NK-92 (cell line): ENCODE data around the gene RASL12.
"Not testable (repeated sequence)": the region's sequence is repeated elsewhere in the genome, so short reads cannot be mapped to it uniquely, and the experiment has no call there.

Experiments used
- DNase-seq: peaks from one replicate; lab custom pipeline; 2025; ENCODE audit not compliant: unreplicated experiment; lab: John Stamatoyannopoulos, UW

RASL12 gene

DNA sequence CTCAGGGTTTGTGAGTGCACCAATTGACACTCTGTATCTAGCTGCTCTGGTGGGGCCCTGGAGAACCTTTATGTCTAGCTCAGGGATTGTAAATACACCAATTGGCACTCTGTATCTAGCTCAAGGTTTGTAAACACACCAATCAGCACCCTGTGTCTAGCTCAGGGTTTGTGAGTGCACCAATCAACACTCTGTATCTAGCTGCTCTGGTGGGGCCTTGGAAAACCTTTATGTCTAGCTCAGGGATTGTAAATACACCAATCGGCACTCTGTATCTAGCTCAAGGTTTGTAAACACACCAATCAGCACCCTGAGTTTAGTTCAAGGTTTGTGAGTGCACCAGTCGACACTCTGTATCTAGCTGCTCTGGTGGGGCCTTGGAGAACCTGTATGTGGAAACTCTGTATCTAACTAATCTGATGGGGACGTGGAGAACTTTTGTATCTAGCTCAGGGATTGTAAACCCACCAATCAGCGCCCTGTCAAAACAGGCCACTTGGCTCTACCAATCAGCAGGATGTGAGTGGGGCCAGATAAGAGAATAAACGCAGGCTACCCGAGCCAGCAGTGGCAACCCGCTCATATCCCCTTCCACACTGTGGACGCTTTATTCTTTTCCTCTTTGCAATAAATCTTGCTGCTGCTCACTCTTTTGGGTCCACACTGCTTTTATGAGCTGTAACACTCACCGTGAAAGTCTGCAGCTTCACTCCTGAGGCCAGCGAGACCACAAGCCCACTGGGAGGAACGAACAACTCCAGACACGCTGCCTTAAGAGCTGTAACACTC lies 8.0 kb upstream of the RASL12 start:
- DNase-seq: not testable (repeated sequence)

DNA sequence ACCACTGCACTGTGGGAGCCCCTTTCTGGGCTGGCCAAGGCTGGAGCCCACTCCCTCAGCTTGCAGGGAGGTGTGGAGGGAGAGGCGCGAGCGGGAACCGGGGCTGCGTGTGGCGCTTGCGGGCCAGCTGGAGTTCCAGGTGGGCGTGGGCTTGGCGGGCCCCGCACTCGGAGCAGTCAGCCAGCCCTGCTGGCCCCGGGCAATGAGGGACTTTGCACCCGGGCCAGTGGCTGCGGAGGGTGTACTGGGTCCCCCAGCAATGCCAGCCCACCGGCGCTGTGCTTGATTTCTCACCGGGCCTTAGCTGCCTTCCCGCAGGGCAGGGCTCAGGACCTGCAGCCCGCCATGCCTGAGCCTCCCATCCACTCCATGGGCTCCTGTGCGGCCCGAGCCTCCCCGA lies 7.2 kb upstream of the RASL12 start:
- DNase-seq: not testable (repeated sequence)

DNA sequence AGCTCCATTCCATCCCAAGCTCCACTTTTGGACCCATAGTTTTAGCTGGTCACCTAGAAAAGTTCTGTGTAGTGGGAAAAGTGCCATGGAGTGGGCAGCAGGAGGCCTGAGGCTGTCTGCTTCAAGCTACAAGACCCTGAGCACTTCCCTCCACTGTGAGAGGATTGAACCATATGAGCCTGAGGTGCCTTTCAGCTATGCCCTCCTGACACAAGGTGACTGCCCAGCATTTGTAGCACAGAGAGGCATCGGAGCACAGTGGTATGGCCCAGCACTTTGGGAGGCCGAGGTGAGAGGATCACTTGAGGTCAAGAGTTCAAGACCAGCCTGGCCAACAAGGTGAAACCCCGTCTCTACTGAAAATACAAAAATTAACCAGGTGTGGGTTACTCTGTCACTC lies 4.8 kb upstream of the RASL12 start:
- DNase-seq: no peak

DNA sequence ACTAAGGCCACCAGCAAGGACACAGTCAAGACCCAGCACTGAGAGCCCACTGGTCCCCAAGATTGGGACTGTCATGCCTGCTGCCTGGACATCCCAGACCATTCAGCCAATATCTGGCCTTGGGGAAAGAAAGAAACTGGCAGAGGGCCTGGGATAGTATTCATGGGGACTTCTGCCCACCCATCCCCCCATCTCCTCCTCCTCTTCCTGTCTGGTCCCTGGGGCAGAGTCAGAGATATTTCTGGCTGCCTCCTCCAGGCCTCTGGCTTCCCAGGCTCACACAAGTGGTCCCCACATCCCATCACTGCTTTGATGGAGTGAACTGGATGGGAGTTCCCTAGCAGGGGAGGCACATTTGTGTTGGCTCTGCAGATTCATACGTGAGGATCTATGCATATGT lies 4.2 kb upstream of the RASL12 start:
- no peak for DNase-seq

DNA sequence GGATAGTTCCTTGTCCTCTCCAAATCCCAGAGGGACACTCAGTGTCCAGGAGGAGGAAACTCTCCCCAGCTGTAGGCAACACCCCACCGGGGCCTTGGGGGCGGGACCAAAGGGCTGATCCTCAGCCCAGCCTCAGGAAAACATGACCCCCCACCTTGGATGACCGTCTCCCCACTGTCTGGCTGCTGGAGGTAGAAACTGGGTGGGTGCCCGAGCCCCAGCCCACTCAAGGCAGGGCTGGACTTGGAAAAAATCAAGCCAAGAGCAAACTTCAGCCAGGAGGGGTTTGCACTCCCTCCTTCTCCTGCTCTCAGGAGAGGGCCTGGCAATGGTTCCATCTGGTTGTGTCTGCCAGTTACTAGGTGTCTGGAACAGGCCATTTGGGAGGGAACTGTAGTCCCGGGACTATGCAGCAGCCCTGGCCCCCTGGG lies 3.6 kb upstream of the RASL12 start:
- no peak for DNase-seq

DNA sequence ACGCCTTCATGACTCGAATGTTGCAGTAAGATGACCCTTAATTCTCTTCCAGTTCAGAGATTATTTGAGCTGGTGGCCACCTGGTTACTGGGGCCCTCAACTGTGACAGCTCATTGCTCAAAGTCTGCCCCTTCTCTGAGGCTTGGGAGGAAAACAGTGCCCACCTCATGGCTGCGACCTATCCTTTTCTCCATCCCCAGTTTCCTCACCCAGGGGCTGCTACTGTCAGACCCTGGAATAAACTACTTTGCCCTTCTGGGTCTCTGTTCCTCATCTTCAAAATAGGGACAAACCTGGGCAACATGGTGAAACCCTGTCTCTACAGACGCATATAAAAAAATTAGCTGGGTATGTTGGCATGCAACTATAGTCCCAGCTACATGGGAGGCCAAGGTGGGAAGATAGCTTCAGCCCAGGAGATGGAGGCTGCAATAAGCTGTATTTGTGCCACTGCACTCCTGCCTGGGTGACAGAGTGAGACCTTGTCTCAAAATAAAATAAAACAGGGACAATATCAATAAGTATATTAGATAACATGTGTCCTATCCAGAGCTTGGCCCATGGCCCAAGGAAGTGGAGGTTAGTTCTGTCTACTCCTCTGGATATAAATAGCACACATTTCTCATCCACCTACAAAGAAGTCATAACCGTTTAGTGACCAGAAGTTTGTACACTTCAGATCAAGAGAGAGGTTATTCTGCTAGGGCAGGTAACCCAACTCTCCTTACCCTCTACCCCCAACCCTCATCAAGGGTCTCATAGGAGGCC lies 2.2 kb upstream of the RASL12 start:
- no peak for DNase-seq

DNA sequence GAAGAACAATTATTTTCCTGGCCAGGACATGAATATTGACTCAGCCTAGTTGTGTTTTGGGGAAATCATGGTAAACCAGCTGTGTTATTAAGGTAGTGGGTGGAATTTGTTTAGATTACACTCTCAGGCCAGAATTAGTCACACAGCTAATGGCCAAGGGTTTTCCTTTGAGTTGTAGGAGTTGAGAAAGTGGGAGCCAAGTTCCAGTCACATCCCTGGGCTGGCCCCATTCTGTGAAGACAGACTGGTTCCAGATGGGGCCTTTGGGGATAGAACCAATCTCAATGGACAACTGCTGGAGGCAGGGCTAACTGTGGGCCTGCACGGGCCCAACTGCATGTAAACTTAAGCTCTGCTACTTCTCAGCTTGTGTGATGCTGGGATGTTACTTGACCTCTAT lies 1.4 kb upstream of the RASL12 start:
- no peak for DNase-seq

DNA sequence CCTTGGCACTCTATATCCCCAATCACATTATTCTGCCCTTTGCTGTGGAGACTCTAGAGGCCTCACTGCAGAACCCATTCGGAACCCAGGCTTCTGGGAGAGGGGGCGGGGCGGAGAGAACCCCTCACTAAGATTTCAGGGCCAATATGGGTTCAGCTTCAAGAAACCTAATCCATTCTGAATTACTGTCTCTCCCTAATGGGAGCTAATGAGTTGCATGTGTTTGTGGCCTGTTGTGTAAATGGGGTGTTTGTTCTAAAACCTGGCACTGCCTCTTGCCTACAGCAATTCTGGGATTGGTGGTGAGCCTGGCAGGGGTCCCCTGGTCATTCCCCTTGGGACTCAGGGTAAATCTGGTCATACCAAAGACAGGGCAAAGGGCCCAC lies 605 bp upstream of the RASL12 start:
- DNase-seq: no peak

DNA sequence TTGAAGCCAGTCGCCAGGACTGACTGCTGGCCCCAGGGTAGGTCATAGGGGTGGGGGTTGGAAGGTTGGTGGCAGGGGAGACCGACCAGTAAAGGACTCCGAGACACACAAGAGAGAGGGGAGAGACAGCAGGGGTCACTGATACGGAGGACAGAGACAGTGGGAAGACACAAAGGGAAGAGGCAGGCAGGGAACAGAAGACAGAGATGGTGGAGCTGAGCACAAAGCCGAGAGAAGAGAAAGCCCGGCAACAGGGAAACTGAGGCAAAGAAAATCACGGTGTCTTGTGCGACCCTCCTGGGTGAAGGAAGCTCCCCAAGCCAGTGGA lies 510 bp downstream of the RASL12 start:
- no peak for DNase-seq

DNA sequence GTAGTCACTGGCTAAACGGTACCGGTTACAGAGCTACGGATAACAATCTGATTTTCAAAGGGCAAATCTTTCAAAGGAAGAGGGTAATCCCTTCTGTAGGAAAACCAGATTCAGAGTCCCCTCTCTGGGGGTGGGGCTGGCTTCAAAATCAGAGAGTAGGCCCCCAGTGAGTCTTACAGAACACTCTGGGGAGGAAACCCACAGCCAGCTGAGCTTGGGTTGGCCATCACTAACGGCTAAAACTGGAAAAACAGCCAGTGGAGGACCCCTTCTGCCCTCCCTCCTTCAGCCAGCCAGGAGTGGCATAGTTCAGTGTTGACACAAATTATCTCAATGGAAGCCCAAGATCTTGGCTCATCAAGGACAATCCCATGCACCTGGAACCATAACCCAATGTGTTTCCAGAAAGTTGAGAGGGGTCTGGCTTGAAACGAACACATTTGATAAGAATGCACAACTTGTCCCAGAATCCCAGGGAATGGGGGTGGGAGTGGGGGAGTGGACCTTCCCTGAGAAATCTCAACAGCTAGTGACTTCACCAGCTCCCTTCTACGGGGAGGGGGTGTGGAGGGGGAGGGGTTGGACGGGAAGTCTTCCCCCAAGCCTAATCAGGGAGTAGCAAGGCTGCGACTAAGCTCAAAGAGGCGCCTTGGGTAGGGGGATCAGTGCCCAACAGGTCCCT lies 1.0 kb downstream of the RASL12 start:
- no peak for DNase-seq

DNA sequence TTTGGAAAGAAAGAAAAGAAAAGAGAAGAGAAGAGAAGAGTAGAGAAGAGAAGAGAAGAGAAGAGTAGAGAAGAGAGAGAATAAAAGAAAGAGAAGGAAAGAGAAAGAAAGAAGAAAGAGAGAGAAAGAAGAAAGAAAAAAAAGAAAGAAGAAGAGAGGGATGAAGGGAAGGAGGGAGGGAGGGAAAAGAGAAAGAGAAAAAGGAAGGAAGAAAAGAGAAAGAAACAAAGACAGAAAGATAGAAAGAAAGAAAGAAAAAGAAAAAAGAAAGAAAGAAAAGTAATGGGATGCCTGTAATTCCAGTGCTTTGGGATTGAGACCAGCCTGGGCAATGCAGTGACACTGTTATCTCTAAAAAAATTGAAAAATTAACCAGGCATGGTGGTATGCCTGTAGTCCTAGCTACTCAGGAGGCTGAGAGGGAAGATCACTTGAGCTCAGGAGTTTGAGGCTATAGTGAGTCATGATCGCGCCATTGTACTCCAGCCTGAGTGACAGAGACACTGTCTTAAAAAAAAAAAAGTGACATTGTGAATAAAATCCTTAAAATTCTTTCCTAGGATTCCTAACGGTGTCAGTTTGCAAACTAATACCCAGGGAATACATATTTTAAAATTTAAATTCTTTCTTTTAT lies 1.7 kb downstream of the RASL12 start:
- no peak for DNase-seq

DNA sequence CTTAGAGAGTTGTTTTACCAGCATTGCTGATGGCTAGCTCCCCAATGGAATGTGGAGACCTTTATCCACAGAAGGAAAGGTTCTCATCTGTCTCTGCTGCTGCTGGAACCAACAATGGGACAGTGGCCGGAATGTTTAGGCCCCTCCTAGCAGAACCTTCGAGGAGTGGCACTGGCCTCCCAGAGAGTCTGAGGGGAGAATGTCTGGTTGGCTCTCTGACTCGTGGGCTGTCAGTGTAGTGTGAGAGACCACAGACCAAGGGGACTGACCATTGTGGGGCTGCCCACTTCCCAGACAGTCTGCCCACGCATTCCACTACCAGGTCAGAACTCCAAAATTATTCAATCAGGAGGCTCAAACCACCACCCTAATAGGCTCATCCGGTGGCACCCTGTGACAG lies 5.1 kb downstream of the RASL12 start:
- DNase-seq: no peak

DNA sequence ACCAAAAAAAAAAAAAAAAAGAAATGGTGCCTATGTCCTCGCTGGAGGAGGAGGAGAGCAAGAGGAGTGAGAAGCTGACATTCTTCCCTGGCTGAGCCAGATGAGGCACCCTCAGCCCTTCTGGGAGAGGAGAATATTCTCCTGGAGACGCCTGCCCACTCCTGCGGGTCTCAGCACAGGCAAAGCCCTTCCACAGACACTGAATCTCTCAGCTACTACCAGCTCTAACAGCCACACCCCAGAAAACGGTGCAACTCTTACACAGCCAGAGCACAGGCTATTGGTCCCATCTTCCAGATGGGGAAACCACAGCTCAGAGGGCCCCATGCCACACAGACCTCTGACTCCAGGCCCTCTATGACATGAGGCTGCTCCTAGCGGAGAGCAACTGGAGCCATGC lies 5.7 kb downstream of the RASL12 start:
- no peak for DNase-seq

DNA sequence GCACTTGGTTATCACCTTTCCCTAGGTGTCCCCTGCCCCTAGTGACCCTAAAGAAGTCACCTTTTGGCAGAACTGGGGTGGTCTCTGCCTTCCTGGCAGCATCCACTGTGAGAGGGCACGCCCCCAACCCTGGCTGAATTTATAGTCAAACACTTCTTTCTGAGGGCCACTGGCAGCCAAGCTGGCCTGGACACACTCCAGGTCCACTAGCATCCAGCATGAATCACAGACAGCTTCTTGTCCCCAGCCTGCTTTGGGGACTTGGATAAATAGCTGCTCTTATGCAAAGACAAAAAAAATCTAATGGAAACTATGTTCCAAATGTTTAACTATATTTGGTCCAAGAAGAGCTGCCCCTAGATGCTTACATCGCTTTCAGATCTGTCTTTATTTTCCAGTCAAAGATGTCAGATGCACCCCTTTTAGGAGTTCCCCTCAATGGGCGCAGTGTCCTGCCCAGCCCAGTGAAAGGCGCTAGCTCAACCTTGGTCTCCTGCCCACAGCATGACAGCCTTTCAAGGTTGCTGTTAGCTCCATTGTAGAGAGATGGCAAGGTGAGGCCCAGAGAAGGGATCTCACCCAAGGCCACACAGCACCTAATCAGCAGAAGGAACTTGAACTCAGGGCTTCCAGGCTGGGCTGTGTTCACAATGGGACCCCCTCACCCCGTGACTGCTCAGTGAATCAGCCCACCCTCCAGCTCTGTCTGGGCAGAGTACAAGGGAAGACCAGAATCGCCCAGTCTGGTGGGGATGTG lies 7.0 kb downstream of the RASL12 start:
- DNase-seq: no peak

DNA sequence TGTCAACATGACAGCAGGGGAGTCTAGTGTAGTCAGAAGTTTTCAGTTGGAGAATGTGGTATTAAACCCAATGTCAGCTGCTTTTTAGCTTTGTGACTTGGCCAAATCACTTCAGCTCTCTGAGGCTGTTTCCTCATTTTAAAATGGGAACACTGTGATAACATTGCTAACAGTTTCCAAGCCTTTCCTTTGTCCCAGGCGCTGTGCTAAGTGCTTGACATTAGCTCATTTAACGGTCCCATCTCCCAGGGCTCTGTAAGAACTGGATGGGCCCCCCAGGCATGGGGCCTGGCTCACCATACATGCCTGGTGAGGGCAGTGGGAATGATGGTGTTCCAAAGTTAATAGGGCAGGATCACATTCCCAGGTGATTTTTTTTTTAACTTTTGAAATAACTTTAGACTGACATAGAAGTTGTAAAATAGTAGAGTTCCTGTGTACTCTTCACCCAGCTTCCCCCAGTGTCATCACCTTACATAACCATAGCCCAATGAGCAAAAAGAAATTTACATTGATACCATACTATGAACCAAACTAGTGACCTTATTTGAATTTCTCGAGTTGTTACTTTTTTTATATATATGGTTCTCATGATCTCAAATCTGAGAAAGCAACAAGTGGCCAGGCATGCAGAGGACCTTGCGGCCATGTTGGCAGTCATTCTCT lies 7.7 kb downstream of the RASL12 start:
- no peak for DNase-seq

DNA sequence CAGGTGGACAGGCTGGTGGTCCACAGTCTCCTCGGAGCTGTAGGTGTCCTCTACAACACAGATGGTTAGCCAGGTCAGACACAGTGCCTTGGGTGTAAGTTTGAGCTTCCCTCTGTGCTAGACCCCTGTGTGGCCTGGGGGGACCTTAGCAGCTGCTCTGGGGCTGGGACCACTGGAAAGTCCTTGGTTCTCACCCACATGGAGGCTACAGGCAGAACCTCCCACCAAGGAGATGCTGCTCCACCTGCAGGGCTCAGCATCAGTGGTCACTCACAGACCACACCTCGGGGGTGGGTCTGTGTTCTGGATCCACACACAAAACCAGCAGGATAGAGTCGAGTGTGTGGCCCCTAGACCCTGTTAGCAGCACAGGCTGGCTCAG lies 8.4 kb downstream of the RASL12 start:
- DNase-seq: no peak

DNA sequence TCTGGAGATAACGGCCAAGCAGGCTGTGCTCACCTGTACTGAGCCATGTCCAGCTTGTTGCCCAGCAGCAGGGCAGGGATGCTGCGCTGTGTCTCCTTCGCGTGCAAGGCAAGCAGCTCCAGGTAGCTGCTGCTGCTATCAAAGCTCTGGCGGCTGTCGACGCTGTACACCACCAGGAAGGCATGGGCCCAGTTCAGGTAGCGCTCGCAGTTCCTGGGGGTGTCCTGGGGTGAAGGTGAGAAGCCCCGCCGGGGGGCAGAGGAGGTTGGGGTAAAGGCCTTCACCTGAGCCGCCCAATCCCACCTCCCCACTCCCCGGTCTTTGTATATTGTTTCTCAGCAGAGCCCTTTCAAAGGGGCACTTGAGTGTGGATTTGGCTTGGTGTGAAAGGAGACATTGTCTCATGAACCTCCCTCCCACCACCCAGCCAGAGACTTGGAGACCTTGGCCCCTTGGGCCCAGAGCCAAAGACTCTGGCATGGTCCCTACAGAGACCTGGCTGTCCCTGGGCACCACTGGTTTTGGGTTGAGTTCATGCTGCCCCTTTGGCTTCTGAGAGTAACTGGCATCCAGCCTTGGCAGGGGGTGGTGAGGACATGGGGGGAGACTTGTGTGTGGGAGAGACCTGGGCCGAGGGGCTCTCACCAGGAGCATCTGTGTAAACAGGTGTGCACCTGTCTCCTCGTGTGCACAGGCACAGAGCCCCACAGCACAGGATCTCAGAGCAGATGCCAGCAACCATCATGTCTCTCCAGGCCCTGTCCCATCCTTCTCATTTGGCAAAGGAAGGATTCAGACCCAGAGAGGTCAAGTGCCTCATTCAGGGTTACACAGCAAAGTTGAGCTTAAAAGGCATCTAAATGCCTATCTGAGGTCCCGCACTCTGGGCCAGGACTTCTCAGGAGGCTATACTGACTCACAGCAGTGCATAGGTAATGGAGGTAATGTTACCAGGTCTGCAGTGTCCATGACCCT lies 9.1 kb downstream of the RASL12 start:
- no peak for DNase-seq

DNA sequence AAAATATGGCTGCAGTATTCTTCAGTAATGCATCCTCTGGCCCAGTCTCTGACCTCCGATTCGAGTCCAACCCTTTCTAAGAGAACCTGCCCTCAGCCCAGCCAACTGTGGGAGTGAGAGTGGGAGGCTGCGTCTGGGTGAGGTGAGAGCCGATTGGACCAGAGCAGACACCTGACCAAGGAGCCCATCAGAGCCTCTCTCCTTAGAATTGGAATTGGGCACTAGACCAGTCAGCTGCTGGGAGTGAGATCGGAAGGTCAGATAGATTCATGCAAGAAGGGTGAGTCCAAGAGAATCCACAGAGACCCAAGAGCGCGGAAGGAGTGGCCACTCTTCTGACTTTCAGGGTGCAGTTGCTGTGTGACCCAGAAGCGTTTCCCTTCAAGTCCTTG lies 10.2 kb downstream of the RASL12 start:
- DNase-seq: no peak

DNA sequence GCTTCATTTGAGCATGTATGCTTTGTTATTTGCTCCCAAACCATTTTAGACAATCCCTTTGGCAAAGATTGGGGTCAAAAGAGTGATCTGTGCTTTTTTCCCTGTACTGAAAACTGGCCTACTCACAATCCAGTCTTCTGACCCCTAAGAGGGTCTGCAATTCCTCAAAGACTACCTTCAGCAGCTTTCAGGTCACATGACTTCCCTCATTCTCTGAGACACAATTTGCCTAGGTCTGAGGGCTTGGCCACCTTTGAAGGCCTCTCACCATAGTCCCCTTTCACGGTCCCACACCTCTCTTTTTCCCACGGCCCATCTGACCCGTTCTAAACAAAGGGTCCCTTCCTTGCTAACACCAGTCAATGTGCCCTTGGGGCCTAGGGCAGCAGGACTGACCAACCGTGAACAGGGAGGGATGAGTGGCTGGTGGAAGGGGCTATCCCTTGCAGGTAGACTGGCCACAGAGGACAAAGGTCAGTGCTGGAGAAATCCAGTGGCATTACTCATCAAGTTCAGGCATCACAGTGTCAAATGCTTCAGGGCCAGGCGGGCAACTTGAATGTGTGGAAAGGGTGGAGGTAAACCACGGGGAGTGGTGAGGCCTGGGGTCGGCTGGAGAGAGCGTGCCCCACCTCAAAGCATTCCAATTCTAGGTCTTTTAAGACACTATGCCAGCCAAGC lies 10.8 kb downstream of the RASL12 start:
- no peak for DNase-seq
